ENCODE results near the gene GNE. TPM values are rescaled to one million over a fixed set of nuclear protein-coding genes. Genes with fewer than 3 reads are reported as not detected.

GNE gene
- total and polyA plus RNA-seq, 2 of the 8 experiments (the other 6 are each of a cell fraction or from before 2014, with no cell fraction given), result 5.1 to 11.1 TPM

DNA sequence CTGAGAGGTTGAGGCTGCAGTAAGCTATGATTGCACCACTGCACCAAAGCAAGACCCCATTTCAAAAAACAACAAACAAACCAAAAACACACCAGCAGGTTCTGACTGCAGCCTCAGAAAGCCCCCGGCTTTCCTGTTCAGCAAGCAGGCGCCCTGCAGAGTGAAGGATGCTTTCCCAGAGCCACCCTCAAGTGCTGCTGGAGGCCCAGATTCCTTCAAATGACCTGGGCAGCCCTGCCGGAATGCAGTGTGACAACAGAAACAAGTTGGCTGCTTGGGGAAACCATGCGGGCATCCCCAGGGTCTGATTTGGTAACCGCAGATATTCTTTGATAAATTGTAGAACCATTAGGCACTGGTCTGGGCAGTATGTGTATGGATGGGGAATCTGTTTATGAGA is 35.7 kb upstream of the GNE start:
- no peak overlapping the region for H2BK20ac ChIP-seq (ENCODE audit: low read length)
- no peak overlapping the region for H3K4me3 ChIP-seq (ENCODE audit: extremely low read depth in 1 of 4, insufficient read depth in 2 of 4, low read depth in 3 of 4, low read length in 4 of 4)
- FAIRE-seq, result no peak
- H3K27ac ChIP-seq (ENCODE audit: low read depth, low read length), result no peak overlapping the region
- H4K8ac ChIP-seq (ENCODE audit: extremely low read depth, insufficient read depth, low read length), result no peak overlapping the region
- 83% methylated on average over 5 of the region's 5 CpGs; no CpG with 5 or more reads in 1 of the 2 experiments for WGBS, 2 experiments (ENCODE audit: extremely low coverage in 1 of 2, insufficient coverage in 1 of 2, insufficient read length in 1 of 2, insufficient replicate concordance in 2 of 2, low coverage in 1 of 2, low lambda C conversion rate in 2 of 2, missing lambda C conversion rate in 1 of 2)
- H3K23me2 ChIP-seq (ENCODE audit: low read depth, low read length), result no peaks in the 10 kb centered on the region
- no peak overlapping the region for H3K4ac ChIP-seq (replicated peaks; ENCODE audit: insufficient read length, low read depth, low read length)
- H2BK120ac ChIP-seq (replicated peaks; ENCODE audit: low read depth, low read length), result no peak overlapping the region
- ChIA-PET CTCF (ENCODE audit: partially characterized antibody) (interaction anchor here (1.6 to 2.2 kb wide), 2 partner anchors 10 to 35 kb away, joined by 4 to 9 read pairs; no protein-coding TSS in a partner anchor), POLR2A (ENCODE audit: partially characterized antibody) (interaction anchor here (2.0 kb wide), 1 partner anchor 35 kb away, joined by 5 read pairs; the partner anchor contains the start of gene GNE)
- no peak overlapping the region for H3K18ac ChIP-seq (ENCODE audit: extremely low read depth, low read length)
- no peak overlapping the region for H3K4me2 ChIP-seq (ENCODE audit: insufficient read depth in 1 of 2, low read depth in 2 of 2, low read length in 2 of 2)
- H4K20me1 ChIP-seq (replicated peaks in 1 of 2; ENCODE audit: control insufficient read depth in 1 of 2, insufficient read depth in 2 of 2, low read length in 2 of 2), result no peaks in the 10 kb centered on the region
- no peak overlapping the region for H2BK15ac ChIP-seq (ENCODE audit: low read length)
- no peaks in the 10 kb centered on the region for H3K79me2 ChIP-seq (ENCODE audit: control insufficient read depth in 1 of 2, insufficient read depth in 2 of 2, low read length in 2 of 2)
- no peaks in the 10 kb centered on the region for H3K36me3 ChIP-seq (ENCODE audit: control insufficient read depth in 2 of 4, insufficient read depth in 4 of 4, low read length in 3 of 4)
- H2BK5ac ChIP-seq (ENCODE audit: low read depth, low read length), result no peak overlapping the region
- no peak overlapping the region for H3K14ac ChIP-seq (ENCODE audit: insufficient read length)
- no peak overlapping the region for H2BK12ac ChIP-seq (ENCODE audit: low read depth, low read length)
- H4K91ac ChIP-seq (replicated peaks; ENCODE audit: insufficient read length, low read length), result no peak overlapping the region
- H3K56ac ChIP-seq (replicated peaks; ENCODE audit: insufficient read length, low read depth, low read length), result no peak overlapping the region
- H3K79me1 ChIP-seq (ENCODE audit: low read depth, low read length), result no peaks in the 10 kb centered on the region
- peaks cover 0 to 6% (median 2%) of the 10 kb centered on the region in 4 experiments; a peak in 4 of 7 replicates for H3K4me1 ChIP-seq (replicated peaks in 1 of 4; ENCODE audit: control insufficient read depth in 3 of 4, insufficient read depth in 4 of 4, low read length in 3 of 4)
- H3K23ac ChIP-seq (ENCODE audit: insufficient read length), result no peak overlapping the region
- no peaks in the 10 kb centered on the region for H3K27me3 ChIP-seq (replicated peaks in 1 of 4; ENCODE audit: control insufficient read depth in 3 of 4, extremely low read depth in 1 of 4, insufficient read depth in 3 of 4, low read length in 3 of 4)
- no peak overlapping the region for H2AFZ ChIP-seq (ENCODE audit: low read length)
- no peaks in the 10 kb centered on the region for H3K9me3 ChIP-seq (ENCODE audit: insufficient read depth in 2 of 2, low read depth in 1 of 2, low read length in 1 of 2)
- no peak for DNase-seq (ENCODE audit: low read depth in 1 of 2, low spot score in 2 of 2)
- H2AK5ac ChIP-seq (ENCODE audit: low read depth, low read length), result no peak overlapping the region
- no peak overlapping the region for H4K5ac ChIP-seq (ENCODE audit: insufficient read length, low read depth, low read length)
- H3K9ac ChIP-seq (replicated peaks in 1 of 4; ENCODE audit: extremely low read depth in 1 of 4, low read depth in 3 of 4, low read length in 3 of 4), result no peak overlapping the region
- TF ChIP-seq, protein P1, sequence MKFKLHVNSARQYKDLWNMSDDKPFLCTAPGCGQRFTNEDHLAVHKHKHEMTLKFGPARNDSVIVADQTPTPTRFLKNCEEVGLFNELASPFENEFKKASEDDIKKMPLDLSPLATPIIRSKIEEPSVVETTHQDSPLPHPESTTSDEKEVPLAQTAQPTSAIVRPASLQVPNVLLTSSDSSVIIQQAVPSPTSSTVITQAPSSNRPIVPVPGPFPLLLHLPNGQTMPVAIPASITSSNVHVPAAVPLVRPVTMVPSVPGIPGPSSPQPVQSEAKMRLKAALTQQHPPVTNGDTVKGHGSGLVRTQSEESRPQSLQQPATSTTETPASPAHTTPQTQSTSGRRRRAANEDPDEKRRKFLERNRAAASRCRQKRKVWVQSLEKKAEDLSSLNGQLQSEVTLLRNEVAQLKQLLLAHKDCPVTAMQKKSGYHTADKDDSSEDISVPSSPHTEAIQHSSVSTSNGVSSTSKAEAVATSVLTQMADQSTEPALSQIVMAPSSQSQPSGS (IDR thresholded peaks at IDR 0.05; ENCODE audit: low read length), result no peak
- TF ChIP-seq BACH1 (IDR thresholded peaks at IDR 0.05; ENCODE audit: low read length), result no peak
- no peak for TF ChIP-seq RXRA (IDR thresholded peaks at IDR 0.05; ENCODE audit: insufficient read depth, low read depth, low read length)
- TF ChIP-seq RNF2 (IDR thresholded peaks at IDR 0.05; ENCODE audit: borderline replicate concordance, low read depth, low read length, missing control alignments, poor library complexity, severe bottlenecking), result no peak
- TF ChIP-seq, protein P2, sequence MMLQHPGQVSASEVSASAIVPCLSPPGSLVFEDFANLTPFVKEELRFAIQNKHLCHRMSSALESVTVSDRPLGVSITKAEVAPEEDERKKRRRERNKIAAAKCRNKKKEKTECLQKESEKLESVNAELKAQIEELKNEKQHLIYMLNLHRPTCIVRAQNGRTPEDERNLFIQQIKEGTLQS (IDR thresholded peaks at IDR 0.05; ENCODE audit: insufficient read depth, low read depth, low read length), result no peak
- no peak for TF ChIP-seq SAP30 (IDR thresholded peaks at IDR 0.05; ENCODE audit: insufficient read depth, insufficient replicate concordance, low read length)
- TF ChIP-seq, protein P3, sequence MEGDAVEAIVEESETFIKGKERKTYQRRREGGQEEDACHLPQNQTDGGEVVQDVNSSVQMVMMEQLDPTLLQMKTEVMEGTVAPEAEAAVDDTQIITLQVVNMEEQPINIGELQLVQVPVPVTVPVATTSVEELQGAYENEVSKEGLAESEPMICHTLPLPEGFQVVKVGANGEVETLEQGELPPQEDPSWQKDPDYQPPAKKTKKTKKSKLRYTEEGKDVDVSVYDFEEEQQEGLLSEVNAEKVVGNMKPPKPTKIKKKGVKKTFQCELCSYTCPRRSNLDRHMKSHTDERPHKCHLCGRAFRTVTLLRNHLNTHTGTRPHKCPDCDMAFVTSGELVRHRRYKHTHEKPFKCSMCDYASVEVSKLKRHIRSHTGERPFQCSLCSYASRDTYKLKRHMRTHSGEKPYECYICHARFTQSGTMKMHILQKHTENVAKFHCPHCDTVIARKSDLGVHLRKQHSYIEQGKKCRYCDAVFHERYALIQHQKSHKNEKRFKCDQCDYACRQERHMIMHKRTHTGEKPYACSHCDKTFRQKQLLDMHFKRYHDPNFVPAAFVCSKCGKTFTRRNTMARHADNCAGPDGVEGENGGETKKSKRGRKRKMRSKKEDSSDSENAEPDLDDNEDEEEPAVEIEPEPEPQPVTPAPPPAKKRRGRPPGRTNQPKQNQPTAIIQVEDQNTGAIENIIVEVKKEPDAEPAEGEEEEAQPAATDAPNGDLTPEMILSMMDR (IDR thresholded peaks at IDR 0.05; ENCODE audit: control extremely low read depth in 1 of 3, insufficient read depth in 1 of 3, low read depth in 1 of 3, low read length in 3 of 3), result no peak
- TF ChIP-seq TAF7 (optimal IDR thresholded peaks at IDR 0.05; ENCODE audit: borderline replicate concordance, low read depth, low read length), result no peak

Data from H1 (cell line).